K562 (cell line): ENCODE results near the gene CSF2RB.

Experiments
- ARNT ChIP-seq, 2 experiments: fragments of 450-650 bp; IDR thresholded peaks; 2 replicates each; pipeline ENCODE4 v1.6.1; 2016; ENCODE audit warnings: mild to moderate bottlenecking in 1 of 2
- CBFB ChIP-seq: sonication (generic); formaldehyde crosslinking; IDR thresholded peaks from 2 replicates; pipeline ENCODE4 v1.4.0; 2020; ENCODE audit warnings: mild to moderate bottlenecking, missing genetic modification reagents
- KDM2B ChIP-seq: fragments of 250-450 bp; sonication (Bioruptor Pico); IDR thresholded peaks from 2 replicates; pipeline ENCODE4 v1.8.0; 2021; ENCODE audit warnings: mild to moderate bottlenecking, moderate library complexity
- MED1 ChIP-seq: sonication (generic); formaldehyde crosslinking; IDR thresholded peaks from 2 replicates; pipeline ENCODE4 v1.8.1; 2023; ENCODE audit warnings: missing genetic modification reagents, borderline replicate concordance
- POLR2A ChIP-seq: fragments of 450-650 bp; conservative IDR thresholded peaks from 2 replicates; pipeline ENCODE4 v1.6.1; 2016
- TF ChIP-seq, protein P1 (sequence below): fragments of 250-450 bp; sonication (Bioruptor Pico); IDR thresholded peaks from 2 replicates; pipeline ENCODE4 v1.4.0; 2020; ENCODE audit warnings: mild to moderate bottlenecking
- TF ChIP-seq, protein P2 (sequence below), 3 experiments: fragments of 200-800 bp in 1 of 3; sonication (Bioruptor generic) in 1 of 3; sonication (generic) in 1 of 3; formaldehyde crosslinking in 1 of 3; IDR thresholded peaks; 2 replicates each; pipeline versions ENCODE4 v1.6.1 to v1.8.0; 2016 to 2022; ENCODE audit warnings: mild to moderate bottlenecking in 2 of 3, missing compliant biosample characterization in 2 of 3, missing genetic modification characterization in 2 of 3, missing genetic modification reagents in 1 of 3
- TF ChIP-seq, protein P3 (sequence below): sonication (generic); formaldehyde crosslinking; IDR thresholded peaks from 2 replicates; pipeline ENCODE4 v1.8.1; 2022; ENCODE audit warnings: missing genetic modification reagents
- TF ChIP-seq, protein P4 (sequence below), 3 experiments: IDR thresholded peaks in 2 of 3; conservative IDR thresholded peaks in 1 of 3; 2 replicates each; pipeline ENCODE4 v1.5.1; 2011 to 2012; ENCODE audit warnings: low read length in 3 of 3, mild to moderate bottlenecking in 3 of 3, control low read depth in 2 of 3, improper control_type of control experiment in 1 of 3, inconsistent platforms in 1 of 3, low read depth in 1 of 3, mixed read lengths in 1 of 3, moderate library complexity in 1 of 3; ENCODE audit not compliant: insufficient read depth in 2 of 3

DNA sequence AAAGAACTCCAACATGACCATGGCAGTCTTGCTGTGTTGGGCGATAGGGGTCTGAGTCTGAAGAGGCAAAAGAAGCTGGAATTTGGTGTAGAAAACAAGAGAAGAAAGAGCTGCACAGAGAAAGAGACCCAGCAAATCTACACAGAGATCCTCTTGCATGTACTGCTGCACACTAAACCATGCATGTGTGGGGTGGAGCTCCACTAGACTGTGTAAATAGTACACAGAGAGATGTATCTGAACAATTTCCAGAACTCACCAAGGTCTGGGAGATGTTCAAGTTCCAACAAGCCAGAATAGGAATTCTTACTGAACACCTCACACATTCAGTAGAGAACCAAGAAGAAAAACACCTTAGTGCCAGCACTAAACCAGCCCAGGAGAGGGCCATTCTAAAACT, 42.3 kb downstream of the CSF2RB start:
- TF ChIP-seq CBFB (CRISPR knock-in tag) (no peak), POLR2A (no peak), ARNT (IDR thresholded peaks at IDR 0.05) (no peak), MED1 (no peak), KDM2B (CRISPR knock-in tag) (no peak)
- TF ChIP-seq, protein P1, sequence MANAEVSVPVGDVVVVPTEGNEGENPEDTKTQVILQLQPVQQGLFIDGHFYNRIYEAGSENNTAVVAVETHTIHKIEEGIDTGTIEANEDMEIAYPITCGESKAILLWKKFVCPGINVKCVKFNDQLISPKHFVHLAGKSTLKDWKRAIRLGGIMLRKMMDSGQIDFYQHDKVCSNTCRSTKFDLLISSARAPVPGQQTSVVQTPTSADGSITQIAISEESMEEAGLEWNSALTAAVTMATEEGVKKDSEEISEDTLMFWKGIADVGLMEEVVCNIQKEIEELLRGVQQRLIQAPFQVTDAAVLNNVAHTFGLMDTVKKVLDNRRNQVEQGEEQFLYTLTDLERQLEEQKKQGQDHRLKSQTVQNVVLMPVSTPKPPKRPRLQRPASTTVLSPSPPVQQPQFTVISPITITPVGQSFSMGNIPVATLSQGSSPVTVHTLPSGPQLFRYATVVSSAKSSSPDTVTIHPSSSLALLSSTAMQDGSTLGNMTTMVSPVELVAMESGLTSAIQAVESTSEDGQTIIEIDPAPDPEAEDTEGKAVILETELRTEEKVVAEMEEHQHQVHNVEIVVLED (CRISPR knock-in tag) = no peak
- TF ChIP-seq, protein P2, sequence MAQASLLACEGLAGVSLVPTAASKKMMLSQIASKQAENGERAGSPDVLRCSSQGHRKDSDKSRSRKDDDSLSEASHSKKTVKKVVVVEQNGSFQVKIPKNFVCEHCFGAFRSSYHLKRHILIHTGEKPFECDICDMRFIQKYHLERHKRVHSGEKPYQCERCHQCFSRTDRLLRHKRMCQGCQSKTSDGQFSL (CRISPR knock-in tag; IDR thresholded peaks at IDR 0.05) = no peak
- TF ChIP-seq, protein P2 (tag; IDR thresholded peaks at IDR 0.05) = no peak
- TF ChIP-seq, protein P3, sequence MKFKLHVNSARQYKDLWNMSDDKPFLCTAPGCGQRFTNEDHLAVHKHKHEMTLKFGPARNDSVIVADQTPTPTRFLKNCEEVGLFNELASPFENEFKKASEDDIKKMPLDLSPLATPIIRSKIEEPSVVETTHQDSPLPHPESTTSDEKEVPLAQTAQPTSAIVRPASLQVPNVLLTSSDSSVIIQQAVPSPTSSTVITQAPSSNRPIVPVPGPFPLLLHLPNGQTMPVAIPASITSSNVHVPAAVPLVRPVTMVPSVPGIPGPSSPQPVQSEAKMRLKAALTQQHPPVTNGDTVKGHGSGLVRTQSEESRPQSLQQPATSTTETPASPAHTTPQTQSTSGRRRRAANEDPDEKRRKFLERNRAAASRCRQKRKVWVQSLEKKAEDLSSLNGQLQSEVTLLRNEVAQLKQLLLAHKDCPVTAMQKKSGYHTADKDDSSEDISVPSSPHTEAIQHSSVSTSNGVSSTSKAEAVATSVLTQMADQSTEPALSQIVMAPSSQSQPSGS (CRISPR knock-in tag) = no peak
- TF ChIP-seq, protein P4, sequence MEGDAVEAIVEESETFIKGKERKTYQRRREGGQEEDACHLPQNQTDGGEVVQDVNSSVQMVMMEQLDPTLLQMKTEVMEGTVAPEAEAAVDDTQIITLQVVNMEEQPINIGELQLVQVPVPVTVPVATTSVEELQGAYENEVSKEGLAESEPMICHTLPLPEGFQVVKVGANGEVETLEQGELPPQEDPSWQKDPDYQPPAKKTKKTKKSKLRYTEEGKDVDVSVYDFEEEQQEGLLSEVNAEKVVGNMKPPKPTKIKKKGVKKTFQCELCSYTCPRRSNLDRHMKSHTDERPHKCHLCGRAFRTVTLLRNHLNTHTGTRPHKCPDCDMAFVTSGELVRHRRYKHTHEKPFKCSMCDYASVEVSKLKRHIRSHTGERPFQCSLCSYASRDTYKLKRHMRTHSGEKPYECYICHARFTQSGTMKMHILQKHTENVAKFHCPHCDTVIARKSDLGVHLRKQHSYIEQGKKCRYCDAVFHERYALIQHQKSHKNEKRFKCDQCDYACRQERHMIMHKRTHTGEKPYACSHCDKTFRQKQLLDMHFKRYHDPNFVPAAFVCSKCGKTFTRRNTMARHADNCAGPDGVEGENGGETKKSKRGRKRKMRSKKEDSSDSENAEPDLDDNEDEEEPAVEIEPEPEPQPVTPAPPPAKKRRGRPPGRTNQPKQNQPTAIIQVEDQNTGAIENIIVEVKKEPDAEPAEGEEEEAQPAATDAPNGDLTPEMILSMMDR (IDR thresholded peaks at IDR 0.05 in 2 of 3, conservative IDR thresholded peaks at IDR 0.05 in 1 of 3; ENCODE audit: insufficient read depth in 2 of 3, low read depth in 1 of 3, low read length in 3 of 3) = no peak
